Stimulated activated CD8-positive, alpha-beta memory T cell treated with anti-CD3 and anti-CD28 coated beads, Interleukin-7, amount 100 ng/mL, for 1 hour (primary cell): ENCODE data around the gene IGSF3.
"Not testable (repeated sequence)": the region's sequence is repeated elsewhere in the genome, so short reads cannot be mapped to it uniquely, and the experiment has no call there.

Experiments used
- DNase-seq, 2 donors: peaks; one replicate each; pipeline ENCODE4 v3.0.0-alpha.2; 2020; ENCODE audit warnings: low read depth in 2 of 2

The IGSF3 gene

DNA sequence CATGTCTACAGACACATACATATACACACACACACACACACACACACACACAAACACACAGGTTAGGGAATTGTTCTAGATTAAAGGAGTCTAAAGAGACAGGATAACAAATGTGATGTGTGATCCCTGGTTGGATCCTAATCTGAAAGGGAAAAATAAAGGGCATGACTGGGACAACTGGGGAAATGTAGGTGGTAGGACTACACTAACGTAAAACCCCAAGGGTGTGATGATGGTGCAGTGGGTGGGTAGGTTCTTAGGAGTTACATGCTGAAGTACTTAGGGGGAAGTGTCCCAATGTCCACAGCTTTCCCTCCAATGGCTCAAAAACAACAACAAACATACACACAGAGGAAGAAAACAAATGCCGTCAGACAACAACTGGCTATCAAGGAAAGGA is 68.2 kb downstream of the IGSF3 start:
- DNase-seq = not testable (repeated sequence)

DNA sequence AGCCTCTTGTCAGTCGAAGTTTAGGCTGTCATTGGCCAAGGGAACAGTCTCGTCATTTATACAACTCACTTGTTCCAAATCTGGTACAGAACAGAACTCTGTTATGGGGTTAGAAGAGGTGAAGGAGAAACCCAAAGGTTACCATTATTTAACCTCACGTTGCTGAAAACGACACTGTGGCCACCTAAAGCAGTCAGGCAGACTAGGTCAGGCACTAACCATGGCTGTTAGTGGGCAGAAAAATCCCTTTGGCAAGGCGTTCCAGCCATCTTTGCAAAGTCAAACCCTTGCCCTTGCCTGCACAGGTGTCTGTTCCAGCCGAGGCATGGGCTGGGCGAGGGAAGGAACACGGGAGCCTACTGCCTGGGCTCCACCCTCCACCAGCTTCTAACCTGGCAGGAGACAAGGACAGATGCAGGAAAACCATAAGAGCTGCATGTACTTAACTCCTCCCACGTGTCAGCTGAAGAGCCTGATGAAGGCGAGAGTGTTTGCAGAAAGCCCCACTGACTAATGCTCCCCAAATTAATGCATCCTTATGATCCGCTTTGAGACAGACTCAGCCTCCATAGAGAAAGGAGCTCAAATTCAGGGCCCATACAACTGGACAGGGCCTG is 69.0 kb downstream of the IGSF3 start:
- not testable (repeated sequence) for DNase-seq

DNA sequence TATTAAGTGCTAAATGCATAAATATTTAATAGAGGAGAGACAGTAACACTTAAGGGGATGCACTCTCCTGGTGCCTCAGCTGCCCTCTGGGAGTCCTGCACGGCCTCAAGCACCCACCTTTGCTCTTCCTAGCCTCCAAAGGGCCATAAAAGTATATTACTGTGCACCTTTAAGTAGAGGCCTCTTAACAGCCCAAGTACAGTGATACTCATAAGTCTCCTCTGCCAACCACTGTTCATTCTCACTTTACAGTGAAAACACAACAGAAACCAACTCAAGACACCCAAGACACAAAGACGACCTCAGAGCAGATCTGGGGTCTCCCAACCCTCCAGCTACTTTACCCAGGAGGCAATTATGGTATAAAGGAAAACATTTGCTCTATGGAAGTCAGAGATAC is 70.1 kb downstream of the IGSF3 start:
- not testable (repeated sequence) for DNase-seq

DNA sequence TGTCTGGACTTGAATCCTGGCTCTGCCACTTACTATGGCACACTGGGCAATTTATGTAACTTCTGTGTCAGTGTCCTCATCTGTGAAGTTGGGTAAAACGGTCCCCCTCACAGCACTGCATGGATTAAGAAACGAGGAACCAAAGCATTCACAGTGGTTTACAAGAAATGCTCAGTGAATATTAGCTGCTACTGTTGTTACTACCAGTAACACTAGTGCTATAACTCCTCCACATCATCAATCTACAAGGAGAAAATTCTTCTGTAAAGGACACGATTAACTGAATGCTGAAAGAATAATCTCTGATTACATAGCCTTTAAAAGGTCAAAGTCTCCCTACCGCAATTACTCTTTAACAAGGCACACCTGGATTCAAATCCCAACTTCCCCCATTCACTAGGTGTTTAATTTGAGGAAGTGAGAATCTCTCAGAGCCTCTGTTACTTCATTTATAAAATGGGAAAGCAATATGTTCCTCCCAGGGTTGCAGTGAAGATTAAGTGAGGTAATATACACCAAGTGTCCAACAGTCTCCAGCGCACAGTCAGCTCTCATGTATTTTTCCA is 70.7 kb downstream of the IGSF3 start:
- DNase-seq = not testable (repeated sequence)

DNA sequence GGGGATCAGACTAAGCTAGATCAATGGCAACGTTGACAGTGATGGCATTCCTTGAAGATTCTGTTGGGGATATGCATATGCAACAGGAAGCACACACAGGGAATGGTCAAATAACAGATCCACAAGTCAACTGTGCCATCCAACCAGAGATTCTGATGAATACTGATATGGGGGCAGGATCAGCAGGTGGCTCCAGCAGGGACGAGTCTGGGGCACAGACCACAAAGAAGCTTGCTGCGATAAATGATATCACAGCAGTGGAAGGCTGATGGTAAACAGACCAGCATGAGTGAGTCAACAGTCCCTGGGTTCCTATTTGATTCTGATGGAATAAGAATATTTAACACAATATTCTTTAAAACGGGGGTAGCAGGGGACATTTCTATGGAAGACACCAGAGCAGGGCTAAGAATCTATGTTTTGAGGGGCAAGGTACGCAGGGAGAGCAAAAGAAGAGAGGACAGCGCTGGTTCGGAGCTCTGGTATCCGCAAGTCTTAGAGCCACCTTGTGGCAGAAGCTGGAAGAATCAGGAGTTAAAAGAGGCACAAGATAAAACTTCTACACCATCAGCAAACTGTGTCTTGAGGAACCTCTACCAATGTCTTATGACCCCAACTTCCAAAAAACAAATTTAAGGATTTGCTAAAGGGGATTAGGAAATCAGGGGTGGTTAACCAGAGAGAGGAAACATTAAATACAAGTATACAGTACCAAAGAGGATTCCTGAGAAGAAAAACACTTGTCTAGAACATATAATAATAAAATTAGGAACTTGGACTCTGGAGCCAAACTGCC is 71.4 kb downstream of the IGSF3 start:
- DNase-seq = not testable (repeated sequence)

DNA sequence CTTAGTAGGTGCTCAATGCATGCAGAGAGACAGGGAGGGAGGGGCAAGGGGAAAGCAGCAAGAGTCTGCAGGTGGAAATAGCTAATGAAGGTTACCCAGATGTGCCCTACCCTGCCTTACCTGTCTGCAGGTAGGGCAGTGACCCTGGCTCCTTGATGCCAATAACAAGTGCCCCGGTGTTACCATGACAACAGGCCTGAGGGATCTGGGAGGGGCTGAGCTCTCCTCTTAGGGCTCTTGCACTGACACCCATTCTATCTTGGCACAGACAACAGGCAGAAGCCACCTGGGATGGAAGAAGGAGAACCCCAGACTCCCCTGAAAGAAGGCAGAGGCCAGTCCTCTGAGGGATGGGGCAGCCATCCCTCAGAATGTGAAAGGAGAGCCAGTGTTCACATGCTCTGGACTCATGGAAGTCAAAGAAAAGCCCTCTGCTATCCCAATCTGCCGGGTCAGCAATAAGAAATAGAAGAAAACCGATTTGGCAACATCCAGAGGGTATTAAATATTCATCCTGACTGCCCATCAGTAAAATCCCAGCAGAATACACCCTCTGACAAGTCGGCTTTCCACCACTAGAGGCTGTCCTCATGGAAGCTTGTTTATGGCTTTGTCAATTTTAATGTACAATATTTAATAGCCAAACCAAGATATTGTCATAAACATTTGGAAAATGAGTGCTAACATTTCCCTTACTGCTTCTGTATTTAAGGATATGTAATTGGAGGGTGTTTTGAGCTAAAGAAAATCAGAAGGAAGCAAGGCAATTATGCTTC is 72.3 kb downstream of the IGSF3 start:
- not testable (repeated sequence) for DNase-seq

DNA sequence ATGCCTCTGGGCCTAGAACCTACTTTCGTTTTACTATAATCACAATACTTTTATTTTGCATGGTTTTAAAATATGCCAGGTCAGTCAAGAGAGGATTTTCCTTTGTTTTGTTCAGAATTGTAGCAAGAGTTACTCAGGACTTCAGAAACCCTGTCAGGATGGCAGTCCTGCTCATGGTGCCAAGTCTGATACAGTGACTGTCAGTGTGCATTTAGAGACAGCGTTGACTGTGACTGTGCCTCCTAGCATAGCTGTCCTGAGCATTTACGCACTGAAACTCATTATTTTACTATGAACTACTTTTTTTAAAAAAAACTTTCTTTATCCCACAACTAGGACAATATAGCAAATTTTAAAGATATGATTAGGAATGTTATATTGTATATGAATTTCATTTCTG is 73.6 kb downstream of the IGSF3 start:
- not testable (repeated sequence) for DNase-seq

DNA sequence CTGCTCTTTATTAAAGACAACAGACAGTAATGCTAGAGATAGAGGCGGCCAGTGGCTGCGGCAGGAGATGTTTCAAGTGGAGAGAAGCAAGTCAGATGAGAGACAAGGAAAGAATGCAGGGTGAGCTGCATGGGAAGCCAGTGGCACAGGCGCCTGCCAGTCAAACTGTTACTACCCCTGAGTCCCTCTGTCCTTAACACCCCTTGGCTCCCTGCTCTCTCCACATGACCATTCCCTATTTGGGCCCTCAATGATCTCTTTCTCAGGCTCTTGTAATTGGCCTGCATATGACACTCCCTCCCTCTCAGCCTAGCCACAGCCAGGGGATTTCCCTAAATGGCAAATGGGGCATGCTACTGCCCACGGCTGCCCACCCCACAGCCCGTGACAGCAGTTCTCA is 74.1 kb downstream of the IGSF3 start:
- DNase-seq = not testable (repeated sequence)

DNA sequence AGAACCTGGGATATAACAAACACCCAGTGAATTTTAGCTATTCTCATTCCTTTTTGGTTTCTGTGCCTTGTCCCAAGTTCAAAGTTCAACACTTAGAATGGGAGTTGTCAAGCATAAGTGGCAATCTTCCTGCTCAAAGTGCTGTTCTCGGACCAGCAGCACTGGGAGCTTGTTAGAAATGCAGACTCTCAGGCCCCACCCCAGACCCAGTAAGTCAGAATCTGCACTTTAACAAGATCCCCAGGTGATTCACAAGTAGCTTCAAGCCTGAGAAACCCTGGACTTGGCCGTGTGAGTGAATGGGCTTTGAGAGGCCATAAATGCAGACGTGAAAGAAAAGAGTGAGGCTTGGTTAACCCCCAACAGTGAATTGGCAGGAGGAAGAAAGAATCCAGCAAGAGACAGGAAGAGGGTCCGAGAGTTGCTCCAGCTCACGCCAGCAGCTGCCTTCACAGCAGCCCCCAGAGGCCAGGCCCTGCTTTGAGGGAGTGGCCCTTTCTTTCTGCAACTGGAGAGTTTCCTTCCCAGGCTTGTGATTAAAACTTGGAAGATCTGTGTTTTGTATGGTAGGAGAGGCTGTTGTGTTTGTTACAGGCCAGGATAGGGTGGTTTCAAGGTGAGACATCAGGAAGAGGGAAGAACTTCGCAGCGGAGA is 75.5 kb downstream of the IGSF3 start:
- not testable (repeated sequence) for DNase-seq

DNA sequence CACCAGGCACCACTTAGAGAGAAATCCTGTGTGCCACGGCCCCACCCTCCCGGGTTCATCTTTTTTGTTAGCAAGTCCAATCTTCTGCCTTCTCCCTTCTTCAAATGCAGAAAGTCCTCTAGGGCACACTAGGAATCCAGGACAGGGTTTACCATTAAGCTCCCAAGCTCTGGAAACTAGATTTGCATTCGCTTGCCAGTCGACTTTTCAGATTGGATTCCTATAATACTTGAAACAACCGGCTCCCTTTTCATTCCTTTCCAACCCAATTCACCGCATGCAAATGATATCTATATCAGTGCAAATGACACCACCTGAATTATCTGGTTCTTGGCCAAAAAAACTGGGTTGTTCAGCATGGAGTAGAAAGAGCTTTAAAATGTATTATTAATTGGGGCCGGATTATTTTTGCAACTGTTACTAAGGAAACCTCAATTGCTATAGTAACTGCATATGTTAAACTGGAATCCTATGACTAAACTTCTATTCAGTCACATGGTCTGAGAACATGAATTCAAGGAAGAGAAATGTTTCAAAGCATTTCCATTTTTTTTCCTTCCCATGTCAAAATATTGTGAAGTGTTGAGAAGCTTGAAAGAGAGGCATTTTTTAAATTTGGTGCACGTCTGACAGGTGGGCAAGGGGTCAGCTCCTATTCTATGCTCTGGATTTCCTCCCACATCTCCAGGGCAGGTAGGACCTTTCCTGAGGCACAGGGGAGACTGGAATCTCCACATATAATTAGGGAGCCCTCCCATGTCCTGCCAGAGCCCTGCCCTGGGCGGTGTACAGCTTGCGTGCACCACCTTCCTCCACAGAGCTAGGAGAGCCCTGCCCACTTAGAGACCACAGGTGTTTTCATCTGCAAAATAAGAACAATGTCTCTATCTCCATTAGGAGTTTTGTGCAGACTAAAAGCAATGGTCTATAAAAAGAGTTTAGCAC is 76.3 kb downstream of the IGSF3 start:
- not testable (repeated sequence) for DNase-seq

DNA sequence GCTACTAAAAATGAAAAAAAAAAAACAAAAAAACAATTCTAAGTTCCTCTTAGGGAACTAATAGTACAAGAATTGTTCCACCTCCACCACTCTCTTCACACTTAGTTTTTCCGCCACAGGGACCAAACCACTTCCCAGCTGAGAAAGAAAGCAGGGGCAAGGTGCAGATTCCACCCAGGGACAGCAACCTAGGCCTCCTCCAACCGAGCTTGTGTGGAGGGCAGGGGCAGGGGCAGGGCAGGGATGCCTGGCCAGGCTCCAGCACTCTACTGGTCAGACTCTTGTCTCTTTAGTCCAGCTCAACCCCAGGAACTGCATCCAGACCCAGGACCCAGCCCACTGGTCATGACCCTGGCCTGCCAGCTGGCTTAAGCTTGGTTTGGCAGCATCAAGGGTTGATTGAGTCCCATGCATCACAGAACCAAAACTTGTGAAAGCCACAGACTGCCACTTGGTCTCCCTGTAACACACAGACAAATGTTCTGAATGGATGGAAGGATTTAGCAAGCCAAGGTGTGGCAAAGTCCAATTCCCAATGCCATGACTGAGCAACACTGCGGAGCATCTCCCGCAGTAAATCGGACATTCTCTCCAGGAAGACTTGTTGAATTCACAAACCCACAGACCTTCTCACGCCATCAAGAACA is 77.1 kb downstream of the IGSF3 start:
- not testable (repeated sequence) for DNase-seq

DNA sequence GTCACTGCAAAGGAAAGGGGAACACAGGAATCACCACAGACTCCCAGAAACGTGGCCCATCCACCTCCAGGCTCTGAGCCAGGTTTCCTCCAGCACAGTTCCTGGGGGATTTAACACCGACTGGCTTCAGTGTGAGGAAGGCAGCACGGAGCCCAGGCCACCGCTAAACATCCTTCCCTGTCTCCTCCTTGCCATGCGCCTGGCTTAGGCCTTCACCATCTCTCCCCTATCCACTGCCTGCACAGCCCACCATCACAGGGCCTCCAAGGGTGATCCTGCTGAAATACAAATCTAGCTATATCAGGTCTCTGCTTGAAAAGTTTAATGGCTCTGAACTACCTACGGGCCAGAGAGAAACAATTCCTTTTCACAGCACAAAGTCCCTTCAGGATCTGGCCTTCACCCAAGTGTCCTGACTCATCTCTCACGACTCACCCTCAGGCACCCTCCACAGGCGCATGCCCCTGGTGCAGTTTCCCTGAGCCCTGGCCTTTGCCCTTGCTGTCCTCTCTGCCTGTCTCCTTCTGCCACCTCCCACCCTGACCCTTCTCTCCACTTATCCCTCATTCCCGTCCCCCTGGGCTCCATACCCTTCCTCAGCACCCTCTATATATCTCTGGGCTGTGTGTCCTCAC is 78.3 kb downstream of the IGSF3 start:
- DNase-seq = not testable (repeated sequence)

DNA sequence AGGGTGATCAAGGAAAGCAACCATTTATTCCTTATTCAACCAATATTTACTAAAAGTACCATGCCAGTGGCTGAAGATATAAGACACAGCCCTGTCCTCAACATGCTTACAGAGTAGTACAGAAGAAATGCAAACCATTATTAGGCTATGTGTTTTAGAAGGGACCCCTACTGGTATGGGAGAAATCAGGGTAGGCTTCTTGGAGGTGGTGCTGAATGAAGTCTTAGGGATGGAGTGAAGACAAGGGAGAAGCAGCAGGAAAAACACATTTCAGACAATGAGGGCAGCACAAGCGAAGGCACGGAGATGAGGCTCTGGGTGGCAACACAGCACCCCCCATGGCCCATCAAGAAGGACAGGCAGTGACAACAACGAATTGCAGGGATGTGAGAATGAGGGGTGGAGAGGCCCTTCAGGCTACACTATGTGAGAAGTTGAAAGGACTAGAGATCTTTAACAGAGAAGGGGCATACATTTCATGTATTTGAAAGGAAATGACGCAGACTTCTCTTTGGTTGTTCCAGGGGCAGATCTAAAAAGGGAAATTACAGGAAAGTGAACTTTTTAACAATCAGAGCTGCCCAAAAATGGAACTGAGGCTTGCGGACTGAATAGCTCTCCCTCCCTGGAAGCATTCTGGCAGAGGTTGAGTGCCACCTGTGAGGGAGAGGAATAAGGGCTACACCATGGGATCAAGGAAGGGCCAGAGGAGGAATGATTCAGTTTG is 79.9 kb downstream of the IGSF3 start:
- DNase-seq = no peak

DNA sequence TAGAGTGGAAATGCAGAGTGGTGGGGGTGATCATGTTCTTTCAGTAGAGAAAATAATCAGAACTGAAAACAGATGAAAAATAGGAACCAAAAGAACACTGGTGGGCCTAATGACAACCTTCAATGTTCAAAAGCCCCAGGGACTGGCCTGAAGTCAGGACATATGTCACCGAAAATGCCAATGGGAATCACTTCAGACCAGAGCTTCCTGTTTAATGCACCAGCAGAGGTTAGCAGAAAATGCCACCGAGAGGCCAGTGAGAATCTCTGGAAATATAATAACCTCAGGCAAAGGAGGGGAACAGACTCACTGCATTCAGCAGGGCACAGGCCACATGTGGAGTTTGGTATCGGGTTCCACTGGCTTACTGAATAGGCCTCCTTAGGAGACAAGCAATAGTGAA is 80.8 kb downstream of the IGSF3 start:
- no peak for DNase-seq

DNA sequence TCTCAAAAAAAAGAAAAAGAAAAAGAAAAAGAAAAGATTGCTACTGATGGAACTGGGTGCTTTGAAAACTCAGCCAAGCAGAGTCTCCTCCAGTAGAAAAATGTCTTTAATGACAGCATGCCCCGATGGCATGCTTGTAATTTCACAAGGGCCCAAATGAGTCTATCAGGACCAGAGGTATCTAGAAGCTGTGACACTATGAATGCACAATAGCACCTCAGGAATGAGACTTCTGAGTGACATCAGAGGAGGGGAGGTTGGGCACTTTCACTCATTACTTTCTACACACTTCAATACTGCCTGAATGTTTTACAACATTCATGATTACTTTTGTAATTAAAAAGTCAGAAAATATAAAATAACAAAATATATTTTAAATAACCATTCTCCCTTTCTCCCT is 81.6 kb downstream of the IGSF3 start:
- DNase-seq = no peak

DNA sequence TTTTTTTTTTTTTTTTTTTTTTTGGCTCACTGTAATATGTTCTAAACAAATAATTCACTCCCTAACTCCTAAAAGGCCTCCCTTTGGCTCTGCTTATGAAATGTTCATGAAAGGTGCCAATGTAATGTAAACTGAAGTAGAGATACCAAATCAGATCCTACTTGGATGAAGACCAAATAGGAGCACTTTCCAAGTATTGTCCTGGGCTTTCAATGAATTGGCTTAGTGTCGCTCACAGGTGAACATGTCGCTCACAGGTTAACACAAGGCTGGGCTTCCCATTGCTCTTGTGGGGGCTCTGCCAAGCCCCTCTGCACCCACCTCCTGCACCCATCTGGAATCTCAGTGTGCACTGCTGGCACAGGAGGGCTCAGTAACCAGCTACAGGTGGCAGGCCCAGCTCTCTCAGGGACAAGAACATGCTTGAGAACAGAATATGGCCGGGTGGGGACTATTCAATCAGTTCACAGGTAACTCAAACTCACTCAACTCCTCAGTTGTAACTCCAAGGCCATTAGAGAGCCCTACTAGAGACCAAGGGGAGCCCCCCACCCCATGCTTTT is 86.1 kb downstream of the IGSF3 start:
- DNase-seq = no peak

DNA sequence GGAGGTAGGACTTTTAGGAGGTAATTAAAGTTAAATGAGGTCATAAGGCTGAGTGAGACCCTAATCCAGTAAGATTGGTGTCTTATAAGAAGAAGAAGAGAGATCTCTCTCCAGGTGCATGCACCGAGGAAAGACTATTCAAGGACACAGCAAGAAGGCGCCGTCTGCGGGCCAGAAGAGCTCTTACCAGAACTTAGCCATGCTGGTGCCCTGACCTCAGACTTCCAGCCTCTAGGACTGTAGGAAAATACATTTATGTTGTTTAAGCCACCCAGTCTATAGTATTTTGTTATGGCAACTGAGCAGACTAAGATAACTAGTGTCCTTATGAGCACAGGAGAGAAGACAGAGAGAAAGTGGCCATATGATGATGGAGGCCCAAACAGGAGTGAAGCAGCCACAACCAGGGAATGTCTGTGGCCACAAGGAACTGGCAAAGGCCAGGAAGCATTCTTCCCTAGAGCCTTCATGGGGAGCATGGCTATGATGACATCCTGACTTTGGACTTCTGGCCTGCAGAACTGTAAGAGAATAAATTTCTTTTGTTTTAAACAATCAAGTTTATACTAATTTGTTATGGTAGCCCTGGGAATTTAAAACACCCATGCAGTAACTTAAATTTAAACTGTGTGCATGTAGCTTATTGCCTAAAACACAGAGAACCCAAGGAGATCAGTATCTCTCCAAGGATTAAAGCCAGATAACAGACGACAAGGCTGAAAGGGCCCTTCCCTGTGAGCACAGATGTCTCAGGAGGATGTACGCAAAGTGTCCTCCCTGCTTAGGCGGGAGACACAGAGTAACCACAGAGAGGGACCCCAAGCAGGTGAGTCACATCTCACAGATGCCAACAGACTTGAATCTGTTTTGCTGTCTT is 86.8 kb downstream of the IGSF3 start:
- no peak for DNase-seq
